GDM1 (cell line): Measurements from ENCODE around the gene LCNL1.
A peak's percentile ranks its signal among the peaks of the same experiment; 100 is the strongest.

Experiments
- DNase-seq: peaks from one replicate; lab custom pipeline; 2025; lab: John Stamatoyannopoulos, UW

Gene LCNL1

DNA sequence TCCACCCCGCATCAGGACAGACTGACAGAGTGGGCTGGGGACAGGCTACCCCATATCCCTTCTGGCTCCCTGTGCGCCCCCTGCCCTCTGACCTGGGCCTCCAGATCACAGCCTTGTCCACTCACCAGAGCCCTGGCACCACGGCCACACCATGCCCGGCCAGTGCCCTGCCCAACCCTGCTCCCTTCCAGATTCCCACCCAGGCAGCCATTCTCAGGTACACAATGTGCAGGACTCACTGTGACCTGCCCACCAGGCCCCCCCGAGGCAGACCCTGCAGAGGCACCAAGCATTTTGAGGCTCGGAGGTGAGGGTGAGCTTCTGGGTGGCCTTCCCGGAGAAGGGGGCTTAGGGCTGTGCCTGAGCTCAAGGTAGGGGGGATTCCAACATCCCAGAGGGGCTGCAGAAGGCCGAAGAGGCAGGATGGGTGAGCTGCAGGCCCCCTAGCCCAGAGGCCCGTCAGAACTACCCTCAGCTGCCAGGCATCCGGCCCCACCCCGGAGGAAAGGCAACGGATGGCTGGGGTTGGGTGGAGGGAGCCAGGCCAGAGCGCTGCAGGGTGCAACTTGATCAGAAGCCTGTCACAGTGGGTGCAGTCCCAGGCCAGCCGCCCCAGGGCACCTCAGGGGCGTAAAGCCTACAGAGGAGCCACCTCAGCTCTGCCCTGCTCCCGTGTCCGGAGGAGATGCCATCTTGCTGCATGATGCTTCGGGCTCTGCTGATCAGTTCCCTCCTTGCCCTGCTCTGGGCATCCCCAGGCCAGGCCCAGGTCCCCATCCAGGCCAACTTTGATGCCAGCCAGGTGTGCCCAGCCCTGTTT is at the start of gene LCNL1:
Gene LCNL1, plus strand, starts transcription at position 762 of the 820 bp plus-strand sequence. CDS start 594 bp downstream, outside the sequence.
- DNase-seq: no peak

GRCh38 chr9:136934277-136934676 is 48.5 kb upstream of the LCNL1 start:
- DNase-seq: no peak

GRCh38 chr9:136935651-136936050 is 47.1 kb upstream of the LCNL1 start:
- no peak for DNase-seq

DNA sequence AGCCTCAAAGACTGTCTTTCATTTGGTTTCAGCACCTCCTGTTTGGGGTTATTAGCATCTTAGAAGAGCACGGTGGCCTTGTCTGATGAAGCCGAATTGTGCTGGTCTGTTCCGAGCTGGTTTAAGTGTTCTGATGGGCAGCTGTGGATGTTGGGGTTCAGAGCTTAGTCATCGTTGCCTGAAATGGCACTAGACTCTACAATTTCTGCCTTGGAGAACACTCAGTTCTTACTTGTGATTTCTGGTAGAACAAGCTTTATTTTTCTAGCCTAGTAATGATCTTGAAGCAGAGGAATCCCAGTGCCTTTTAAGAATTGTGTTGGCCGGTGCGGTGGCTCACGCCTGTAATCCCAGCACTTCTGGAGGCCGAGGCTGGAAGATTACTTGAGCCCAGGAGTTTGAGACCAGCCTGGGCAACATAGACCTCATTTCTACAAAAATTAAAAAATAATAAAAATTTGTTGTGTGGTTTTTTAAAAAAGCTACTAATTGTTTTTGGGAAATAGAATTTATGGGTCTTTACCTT is 46.1 kb upstream of the LCNL1 start:
- no peak for DNase-seq

- DNase-seq: no peak
These were observed 45.4 kb upstream of the LCNL1 start for GRCh38 chr9:136937186-136938001.

GRCh38 chr9:136939431-136939995 is 43.3 kb upstream of the LCNL1 start:
- DNase-seq: no peak

GRCh38 chr9:136939996-136940525 is 42.7 kb upstream of the LCNL1 start:
- DNase-seq: no peak

GRCh38 chr9:136940526-136941230 is 42.1 kb upstream of the LCNL1 start:
- no peak for DNase-seq

GRCh38 chr9:136941231-136942111 is 41.3 kb upstream of the LCNL1 start:
- DNase-seq: no peak

- DNase-seq: no peak
These were observed 40.5 kb upstream of the LCNL1 start for GRCh38 chr9:136942112-136942880.

GRCh38 chr9:136942881-136943230 is 39.9 kb upstream of the LCNL1 start:
- DNase-seq: no peak

GRCh38 chr9:136943291-136944211 is 39.2 kb upstream of the LCNL1 start:
- no peak for DNase-seq

DNA sequence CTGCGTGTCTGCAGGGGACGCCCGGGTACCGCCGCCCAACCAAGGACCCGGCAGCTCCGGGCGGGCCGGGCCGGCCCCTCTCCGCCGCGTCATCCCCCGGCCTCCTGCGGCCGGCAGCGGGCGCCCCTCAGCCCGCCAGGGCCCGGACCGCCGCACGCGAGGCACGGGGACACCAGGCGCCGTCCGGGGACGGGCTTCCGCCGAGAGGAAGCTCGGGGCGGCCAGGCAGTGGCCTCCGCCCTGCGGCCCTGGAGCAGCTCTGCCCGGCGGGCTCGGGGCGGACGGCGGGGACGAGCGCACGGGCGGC is 38.6 kb upstream of the LCNL1 start:
- DNase-seq: no peak

DNA sequence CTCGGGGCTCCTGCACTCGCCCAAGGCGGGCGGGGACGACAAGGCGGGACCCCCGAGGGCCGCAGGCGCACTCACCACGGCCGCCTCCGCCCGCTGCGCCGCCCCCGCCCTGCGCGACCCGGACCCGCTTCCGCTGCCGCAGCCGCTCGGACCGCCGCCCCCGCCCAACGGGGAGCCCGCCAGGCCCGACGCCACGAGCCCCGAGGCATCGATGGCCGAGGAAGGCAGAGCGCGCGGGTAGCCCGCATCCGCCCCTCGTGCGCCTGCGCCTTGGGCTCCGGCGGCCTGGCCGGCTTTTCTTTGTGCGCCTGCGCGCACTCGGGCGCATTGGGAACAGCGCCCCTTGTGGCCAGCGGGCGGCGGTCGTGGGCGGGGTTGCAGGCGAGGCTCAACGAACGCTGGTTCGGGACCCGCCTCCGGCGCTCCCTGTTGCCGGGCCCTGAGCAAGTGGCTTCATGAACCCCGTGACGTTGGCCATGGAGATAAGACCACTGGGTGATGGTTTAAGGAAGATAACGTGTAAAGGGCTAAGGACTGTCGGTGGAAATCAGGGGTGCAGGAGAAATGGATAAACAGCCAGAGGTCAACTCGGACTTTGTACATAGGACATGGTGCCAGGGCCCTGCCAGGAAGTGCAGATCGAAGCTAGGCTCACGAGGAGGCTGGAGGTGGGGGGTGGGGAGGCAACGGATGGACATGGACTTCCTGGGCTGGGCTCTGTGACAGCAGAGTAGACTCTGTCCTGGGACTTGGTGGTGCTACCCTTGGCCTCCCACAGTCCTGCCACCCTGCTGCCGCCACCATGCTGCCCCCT is 38.1 kb upstream of the LCNL1 start, which contains the start of the genes C8G and FBXW5:
Gene C8G, plus strand, starts transcription at position 725 of the 814 bp plus-strand sequence. Its CDS starts 78 bp downstream, at position 803.
Gene FBXW5, minus strand, starts transcription at position 220 of the 814 bp plus-strand sequence. CDS start 655 bp downstream, outside the sequence.
- peak; percentile 93 for DNase-seq

DNA sequence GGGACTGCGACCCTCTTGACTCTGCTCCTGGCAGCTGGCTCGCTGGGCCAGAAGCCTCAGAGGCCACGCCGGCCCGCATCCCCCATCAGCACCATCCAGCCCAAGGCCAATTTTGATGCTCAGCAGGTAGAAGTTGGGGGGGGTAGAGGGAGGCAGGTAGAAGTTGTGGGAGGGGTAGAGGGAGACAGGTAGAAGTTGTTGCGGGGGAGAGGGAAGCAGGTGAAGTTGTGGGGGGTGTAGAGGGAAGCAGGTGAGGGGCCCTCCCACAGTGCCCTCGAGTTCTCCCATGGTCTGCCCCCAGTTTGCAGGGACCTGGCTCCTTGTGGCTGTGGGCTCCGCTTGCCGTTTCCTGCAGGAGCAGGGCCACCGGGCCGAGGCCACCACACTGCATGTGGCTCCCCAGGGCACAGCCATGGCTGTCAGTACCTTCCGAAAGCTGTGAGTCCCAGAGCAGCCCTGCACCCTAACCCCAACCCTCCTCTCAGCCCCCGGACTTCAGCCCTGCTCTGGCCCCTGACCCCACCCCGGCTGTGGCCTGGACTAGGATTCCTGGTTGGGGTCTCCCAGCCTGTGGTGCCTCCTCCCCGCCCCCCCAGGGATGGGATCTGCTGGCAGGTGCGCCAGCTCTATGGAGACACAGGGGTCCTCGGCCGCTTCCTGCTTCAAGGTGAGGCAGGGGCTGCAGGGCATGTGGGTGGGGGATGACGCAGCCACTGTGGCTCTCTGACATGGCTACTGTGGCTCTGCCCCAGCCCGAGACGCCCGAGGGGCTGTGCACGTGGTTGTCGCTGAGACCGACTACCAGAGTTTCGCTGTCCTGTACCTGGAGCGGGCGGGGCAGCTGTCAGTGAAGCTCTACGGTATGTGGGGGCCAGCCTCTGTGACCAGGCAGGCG is 37.2 kb upstream of the LCNL1 start:
- DNase-seq: no peak

GRCh38 chr9:136946228-136947027 is 36.4 kb upstream of the LCNL1 start:
- no peak for DNase-seq
